ENCODE measurements around the gene ISOC2. TPM values are rescaled to one million over a fixed set of nuclear protein-coding genes. Genes with fewer than 3 reads are reported as not detected.

ISOC2 gene
- total RNA-seq, 1 donor from 2014 or later, result 58.8 TPM

GRCh38 chr19:55435020-55435419, 26.4 kb downstream of the ISOC2 start:
- peaks cover 40% of the 10 kb centered on the region for H3K27me3 Mint-ChIP-seq (ENCODE audit: low read depth, unreplicated experiment)
- peaks cover 11% of the 10 kb centered on the region for H3K9me3 Mint-ChIP-seq (ENCODE audit: unreplicated experiment)
- Histone ChIP-seq H4K20me1 (ENCODE audit: insufficient read depth, low read length) (no peaks in the 10 kb centered on the region), H3K9me3 (ENCODE audit: insufficient read depth, low read depth, low read length) (peaks cover 11% of the 10 kb centered on the region), H3K27me3 (ENCODE audit: insufficient read depth, low read length) (peaks cover 20% of the 10 kb centered on the region), H2AFZ (ENCODE audit: low read depth, low read length) (no peak overlapping the region), H3K79me2 (ENCODE audit: insufficient read depth, low read length) (no peaks in the 10 kb centered on the region), H3K36me3 (ENCODE audit: insufficient read depth, low read length) (no peaks in the 10 kb centered on the region), H3K9ac (ENCODE audit: low read length) (no peak overlapping the region), H3K4me3 (ENCODE audit: insufficient read depth, low read depth, low read length) (no peak overlapping the region), H3K4me1 (ENCODE audit: insufficient read depth, low read length) (no peaks in the 10 kb centered on the region), H3K4me2 (ENCODE audit: low read length) (no peak overlapping the region), H3K27ac (ENCODE audit: low read depth, low read length) (no peak overlapping the region)
- FAIRE-seq (peak; percentile 20), DNase-seq (ENCODE audit: low read depth) (no peak)
- no peak overlapping the region for H3K27ac Mint-ChIP-seq (ENCODE audit: unreplicated experiment)
- H3K4me1 Mint-ChIP-seq (ENCODE audit: low read depth, unreplicated experiment), result no peaks in the 10 kb centered on the region
- H3K36me3 Mint-ChIP-seq (ENCODE audit: low read depth, unreplicated experiment), result no peaks in the 10 kb centered on the region
- TF ChIP-seq CTCF (IDR thresholded peaks at IDR 0.05; ENCODE audit: insufficient read depth, low read depth, low read length) (no peak), EZH2 (IDR thresholded peaks at IDR 0.05; ENCODE audit: insufficient read depth, low read length) (no peak)
- no peak overlapping the region for H3K4me3 Mint-ChIP-seq (ENCODE audit: unreplicated experiment)

GRCh38 chr19:55434356-55434919, 27.0 kb downstream of the ISOC2 start:
- no peak overlapping the region for H3K9ac ChIP-seq (ENCODE audit: low read length)
- no peaks in the 10 kb centered on the region for H3K4me1 ChIP-seq (ENCODE audit: insufficient read depth, low read length)
- DNase-seq (ENCODE audit: low read depth) (no peak), FAIRE-seq (no peak)
- no peak overlapping the region for H3K4me3 ChIP-seq (ENCODE audit: insufficient read depth, low read depth, low read length)
- H3K9me3 ChIP-seq (ENCODE audit: insufficient read depth, low read depth, low read length), result peaks cover 11% of the 10 kb centered on the region
- no peaks in the 10 kb centered on the region for H4K20me1 ChIP-seq (ENCODE audit: insufficient read depth, low read length)
- no peaks in the 10 kb centered on the region for H3K4me1 Mint-ChIP-seq (ENCODE audit: low read depth, unreplicated experiment)
- H3K27me3 Mint-ChIP-seq (ENCODE audit: low read depth, unreplicated experiment), result peaks cover 35% of the 10 kb centered on the region
- no peak overlapping the region for H3K27ac Mint-ChIP-seq (ENCODE audit: unreplicated experiment)
- peaks cover 9% of the 10 kb centered on the region for H3K9me3 Mint-ChIP-seq (ENCODE audit: unreplicated experiment)
- H3K79me2 ChIP-seq (ENCODE audit: insufficient read depth, low read length), result no peaks in the 10 kb centered on the region
- H3K27me3 ChIP-seq (ENCODE audit: insufficient read depth, low read length), result peaks cover 17% of the 10 kb centered on the region
- H3K4me2 ChIP-seq (ENCODE audit: low read length), result no peak overlapping the region
- H3K27ac ChIP-seq (ENCODE audit: low read depth, low read length), result no peak overlapping the region
- no peak overlapping the region for H2AFZ ChIP-seq (ENCODE audit: low read depth, low read length)
- H3K36me3 Mint-ChIP-seq (ENCODE audit: low read depth, unreplicated experiment), result no peaks in the 10 kb centered on the region
- no peak overlapping the region for H3K4me3 Mint-ChIP-seq (ENCODE audit: unreplicated experiment)
- TF ChIP-seq CTCF (IDR thresholded peaks at IDR 0.05; ENCODE audit: insufficient read depth, low read depth, low read length) (no peak), EZH2 (IDR thresholded peaks at IDR 0.05; ENCODE audit: insufficient read depth, low read length) (no peak)
- H3K36me3 ChIP-seq (ENCODE audit: insufficient read depth, low read length), result no peaks in the 10 kb centered on the region

GRCh38 chr19:55433292-55433691, 28.1 kb downstream of the ISOC2 start:
- H3K4me1 Mint-ChIP-seq (ENCODE audit: low read depth, unreplicated experiment), result no peaks in the 10 kb centered on the region
- H3K79me2 ChIP-seq (ENCODE audit: insufficient read depth, low read length), result no peaks in the 10 kb centered on the region

More at GRCh38 chr19:55433292-55433691, 28.1 kb downstream of the ISOC2 start:
- Histone ChIP-seq H3K27ac (ENCODE audit: low read depth, low read length) (no peak overlapping the region), H3K4me3 (ENCODE audit: insufficient read depth, low read depth, low read length) (no peak overlapping the region), H4K20me1 (ENCODE audit: insufficient read depth, low read length) (no peaks in the 10 kb centered on the region), H3K27me3 (ENCODE audit: insufficient read depth, low read length) (peaks cover 9% of the 10 kb centered on the region), H3K36me3 (ENCODE audit: insufficient read depth, low read length) (no peaks in the 10 kb centered on the region), H3K9me3 (ENCODE audit: insufficient read depth, low read depth, low read length) (peaks cover 11% of the 10 kb centered on the region), H3K9ac (ENCODE audit: low read length) (no peak overlapping the region), H2AFZ (ENCODE audit: low read depth, low read length) (no peak overlapping the region), H3K4me2 (ENCODE audit: low read length) (no peak overlapping the region), H3K4me1 (ENCODE audit: insufficient read depth, low read length) (no peaks in the 10 kb centered on the region)
- FAIRE-seq (no peak), DNase-seq (ENCODE audit: low read depth) (no peak)
- H3K27ac Mint-ChIP-seq (ENCODE audit: unreplicated experiment), result no peak overlapping the region
- TF ChIP-seq EZH2 (IDR thresholded peaks at IDR 0.05; ENCODE audit: insufficient read depth, low read length), result no peak
- TF ChIP-seq CTCF (IDR thresholded peaks at IDR 0.05; ENCODE audit: insufficient read depth, low read depth, low read length), result no peak
- no peaks in the 10 kb centered on the region for H3K36me3 Mint-ChIP-seq (ENCODE audit: low read depth, unreplicated experiment)
- H3K9me3 Mint-ChIP-seq (ENCODE audit: unreplicated experiment), result peaks cover 3% of the 10 kb centered on the region
- no peak overlapping the region for H3K4me3 Mint-ChIP-seq (ENCODE audit: unreplicated experiment)
- peaks cover 24% of the 10 kb centered on the region for H3K27me3 Mint-ChIP-seq (ENCODE audit: low read depth, unreplicated experiment)

Measured in astrocyte (in vitro differentiated cells and primary cell).